Neural cell (in vitro differentiated cells): Measurements from ENCODE around the gene SEC31A. TPM values are rescaled to one million over a fixed set of nuclear protein-coding genes. Genes with fewer than 3 reads are reported as not detected.

ENCODE experiments used
- H2AFZ ChIP-seq: fragments of 200-600, 300-800 bp; sonication (generic), shearing (Covaris generic); 2 replicates; pipeline ENCODE4 v1.6.0; 2014; ENCODE audit warnings: low read depth, mild to moderate bottlenecking, antibody characterized with exemption, low read length, moderate library complexity
- H3F3A ChIP-seq: fragments of 200-600 bp; shearing (Covaris generic); 2 replicates; pipeline ENCODE4 v1.6.1; 2016; ENCODE audit warnings: mild to moderate bottlenecking, moderate library complexity, mixed read lengths, antibody characterized with exemption, low read length; ENCODE audit not compliant: insufficient read depth, poor library complexity, severe bottlenecking
- H3K27ac ChIP-seq: fragments of 200-600, 300-800 bp; sonication (generic), shearing (Covaris generic); 2 replicates; pipeline ENCODE4 v1.5.1; 2014; ENCODE audit warnings: mild to moderate bottlenecking, low read length, moderate library complexity
- H3K27me3 ChIP-seq: fragments of 300-800, 200-600 bp; sonication (generic), shearing (Covaris generic); 2 replicates; pipeline ENCODE4 v1.6.0; 2014; ENCODE audit warnings: mild to moderate bottlenecking, low read depth, low read length, moderate library complexity; ENCODE audit not compliant: insufficient read depth
- H3K36me3 ChIP-seq: fragments of 300-800, 200-600 bp; sonication (generic), shearing (Covaris generic); 2 replicates; pipeline ENCODE4 v1.5.1; 2014; ENCODE audit warnings: mild to moderate bottlenecking, antibody characterized with exemption, low read length, moderate library complexity; ENCODE audit not compliant: insufficient read depth
- H3K4me2 ChIP-seq: fragments of 300-800, 200-600 bp; sonication (generic), shearing (Covaris generic); 2 replicates; pipeline ENCODE4 v1.6.0; 2014; ENCODE audit warnings: mild to moderate bottlenecking, low read length
- H3K4me3 ChIP-seq: fragments of 300-800, 200-600 bp; sonication (generic), shearing (Covaris generic); 2 replicates; pipeline ENCODE4 v1.5.1; 2014; ENCODE audit warnings: mild to moderate bottlenecking, low read length, moderate library complexity
- H3K79me2 ChIP-seq: fragments of 200-600 bp; shearing (Covaris generic); replicated peaks from 2 replicates; pipeline ENCODE4 v1.6.0; 2014; ENCODE audit warnings: mild to moderate bottlenecking, low read length, moderate library complexity; ENCODE audit not compliant: insufficient read depth
- H3K9ac ChIP-seq: fragments of 300-800, 200-600 bp; sonication (generic), shearing (Covaris generic); 2 replicates; pipeline ENCODE4 v1.6.1; 2016; ENCODE audit warnings: mild to moderate bottlenecking, low read length, mixed read lengths
- H3K9me2 ChIP-seq: fragments of 200-600 bp; shearing (Covaris generic); 2 replicates; pipeline ENCODE4 v1.6.1; 2016; ENCODE audit warnings: mild to moderate bottlenecking, low read length, mixed read lengths; ENCODE audit not compliant: insufficient read depth
- H3K9me3 ChIP-seq: fragments of 200-600, 300-800 bp; sonication (generic), shearing (Covaris generic); 2 replicates; pipeline ENCODE4 v1.6.1; 2016; ENCODE audit warnings: mild to moderate bottlenecking, mixed run types, low read length, moderate library complexity, mixed read lengths
- H4K20me1 ChIP-seq: fragments of 200-600 bp; shearing (Covaris generic); 2 replicates; pipeline ENCODE4 v1.6.1; 2016; ENCODE audit warnings: mild to moderate bottlenecking, mixed run types; ENCODE audit not compliant: insufficient read depth
- CTCF ChIP-seq: fragments of 450-650 bp; IDR thresholded peaks from 2 replicates; pipeline ENCODE4 v1.5.1; 2014; ENCODE audit warnings: antibody characterized with exemption, mild to moderate bottlenecking, moderate library complexity; ENCODE audit not compliant: poor library complexity, severe bottlenecking
- EP300 ChIP-seq: fragments of 450-650 bp; conservative IDR thresholded peaks from 2 replicates; pipeline ENCODE4 v1.6.1; 2014; ENCODE audit warnings: antibody characterized with exemption, mild to moderate bottlenecking, moderate library complexity; ENCODE audit not compliant: poor library complexity, severe bottlenecking
- EZH2 ChIP-seq: fragments of 200-600, 300-800 bp; shearing (Covaris generic), sonication (generic); IDR thresholded peaks from 2 replicates; pipeline ENCODE4 v1.6.1; 2014; ENCODE audit warnings: antibody characterized with exemption, low read length, borderline replicate concordance, mild to moderate bottlenecking; ENCODE audit not compliant: insufficient read depth, poor library complexity, severe bottlenecking
- MXI1 ChIP-seq: fragments of 450-650 bp; conservative IDR thresholded peaks from 2 replicates; pipeline ENCODE4 v1.6.1; 2014; ENCODE audit warnings: antibody characterized with exemption, mild to moderate bottlenecking; ENCODE audit not compliant: poor library complexity, severe bottlenecking
- POLR2AphosphoS5 ChIP-seq: IDR thresholded peaks from 2 replicates; pipeline ENCODE4 v1.6.1; 2012
- RAD21 ChIP-seq: fragments of 450-650 bp; conservative IDR thresholded peaks from 2 replicates; pipeline ENCODE4 v1.6.1; 2014; ENCODE audit warnings: antibody characterized with exemption, mild to moderate bottlenecking, moderate library complexity
- REST ChIP-seq: IDR thresholded peaks from 2 replicates; pipeline ENCODE4 v1.6.1; 2012; ENCODE audit warnings: borderline replicate concordance
- SMC3 ChIP-seq: fragments of 450-650 bp; conservative IDR thresholded peaks from 2 replicates; pipeline ENCODE4 v1.6.1; 2014; ENCODE audit warnings: antibody characterized with exemption, mild to moderate bottlenecking, moderate library complexity; ENCODE audit not compliant: poor library complexity
- TAF1 ChIP-seq: IDR thresholded peaks from 2 replicates; pipeline ENCODE4 v1.6.1; 2012; ENCODE audit warnings: low read depth
- polyA plus RNA-seq: library from polyadenylated mRNA; depleted of rRNA; stranded (reverse); fragments of >200 nt; gene quantifications from 2 replicates; pipeline ENCODE4 v1.2.3, GENCODE V29; 2014

The SEC31A gene
- polyA plus RNA-seq, 1 donor from 2014 or later: 139 TPM

GRCh38 chr4:82791179-82791578 lies 99.8 kb downstream of the SEC31A start:
- Histone ChIP-seq H3F3A (no peaks in the 10 kb centered on the region), H3K4me3 (no peak overlapping the region), H3K27me3 (no peaks in the 10 kb centered on the region), H3K79me2 (peaks cover 37% of the 10 kb centered on the region), H3K36me3 (no peaks in the 10 kb centered on the region), H3K27ac (no peak overlapping the region), H4K20me1 (no peaks in the 10 kb centered on the region), H3K9me3 (no peaks in the 10 kb centered on the region), H2AFZ (no peak overlapping the region), H3K9me2 (no peaks in the 10 kb centered on the region), H3K4me2 (no peak overlapping the region), H3K9ac (no peak overlapping the region)
- no peak for TF ChIP-seq TAF1

GRCh38 chr4:82790060-82790660 lies 100.8 kb downstream of the SEC31A start:
- Histone ChIP-seq H2AFZ (no peak overlapping the region), H4K20me1 (no peaks in the 10 kb centered on the region), H3K9ac (no peak overlapping the region), H3K4me3 (no peak overlapping the region), H3K9me2 (no peaks in the 10 kb centered on the region), H3K27me3 (no peaks in the 10 kb centered on the region), H3K79me2 (peaks cover 31% of the 10 kb centered on the region), H3K9me3 (no peaks in the 10 kb centered on the region), H3K4me2 (no peak overlapping the region), H3F3A (peaks cover 3% of the 10 kb centered on the region), H3K27ac (no peak overlapping the region), H3K36me3 (no peaks in the 10 kb centered on the region)
- TF ChIP-seq EP300: no peak
- TF ChIP-seq CTCF: no peak
- TF ChIP-seq REST: no peak
- TF ChIP-seq EZH2: no peak
- TF ChIP-seq POLR2AphosphoS5: no peak
- TF ChIP-seq MXI1: no peak
- TF ChIP-seq RAD21: no peak
- TF ChIP-seq TAF1: no peak
- no peak for TF ChIP-seq SMC3
